Panc1 (cell line): ENCODE results near the gene TBXT. TPM values are rescaled to one million over a fixed set of nuclear protein-coding genes. Genes with fewer than 3 reads are reported as not detected.

ENCODE experiments used
- ATAC-seq: fragments of 200-7000 bp; cut with Tn5 transposase; 2 replicates; pipeline ENCODE4 v1.9.1; 2020; ENCODE audit warnings: mild to moderate bottlenecking, moderate library complexity
- Bru-seq: library from RNA; stranded (reverse); fragments of 400-500 nt; gene quantifications from one replicate; lab custom pipeline; 2021; lab: Mats Ljungman, UMichigan
- BruChase-seq, 2 experiments: library from RNA; stranded (reverse); fragments of 400-500 nt; gene quantifications; one replicate each; lab custom pipeline; 2021; lab: Mats Ljungman, UMichigan
- BruUV-seq: library from RNA; stranded (reverse); fragments of 400-500 nt; replicated peaks from 2 replicates; lab custom pipeline; 2021; lab: Mats Ljungman, UMichigan
- CTCF ChIA-PET: fragments of 300-600 bp; sonication (Branson Sonifier 250); formaldehyde crosslinking; loops from one replicate; lab custom pipeline; 2022; ENCODE audit warnings: antibody characterized with exemption; lab: Charles Lee
- POLR2A ChIA-PET: fragments of 300-600 bp; sonication (Branson Sonifier 250); formaldehyde crosslinking; loops from one replicate; lab custom pipeline; 2022; ENCODE audit warnings: antibody characterized with exemption; lab: Charles Lee
- DNase-seq: peaks from one replicate; pipeline ENCODE4 v3.0.0-alpha.2; 2010; ENCODE audit warnings: low read depth, low spot score
- H3K27ac ChIP-seq: 2 replicates; pipeline ENCODE4 v1.5.1; 2011; ENCODE audit warnings: mild to moderate bottlenecking, low read length, inconsistent platforms
- H3K27me3 ChIP-seq: fragments of 200-500 bp; sonication (Bioruptor generic); 2 replicates; pipeline ENCODE4 v1.6.0; 2014; ENCODE audit warnings: low read length, inconsistent platforms; ENCODE audit not compliant: control insufficient read depth, insufficient read depth
- H3K36me3 ChIP-seq: fragments of 200-500 bp; sonication (Bioruptor generic); 2 replicates; pipeline ENCODE4 v1.5.1; 2014; ENCODE audit warnings: inconsistent platforms, mild to moderate bottlenecking, low read length, moderate library complexity; ENCODE audit not compliant: control insufficient read depth, insufficient read depth
- H3K4me1 ChIP-seq: 2 replicates; pipeline ENCODE4 v1.5.1; 2011; ENCODE audit warnings: inconsistent platforms, mild to moderate bottlenecking, low read length, moderate library complexity; ENCODE audit not compliant: control insufficient read depth, insufficient read depth
- H3K4me3 ChIP-seq, 2 experiments: 2 replicates each; pipeline ENCODE4 v1.5.1; 2011 to 2012; ENCODE audit warnings: low read depth in 2 of 2, low read length in 2 of 2, mild to moderate bottlenecking in 2 of 2, inconsistent platforms in 1 of 2, moderate library complexity in 1 of 2
- H3K9me3 ChIP-seq: fragments of 200-500 bp; sonication (Bioruptor generic); 2 replicates; pipeline ENCODE4 v1.5.1; 2014; ENCODE audit warnings: low read depth, mild to moderate bottlenecking, inconsistent platforms, low read length, moderate library complexity; ENCODE audit not compliant: control insufficient read depth, insufficient read depth
- POLR2AphosphoS5 ChIP-seq: IDR thresholded peaks from 2 replicates; pipeline ENCODE4 v1.6.1; 2012; ENCODE audit warnings: mild to moderate bottlenecking, low read depth, low read length, moderate library complexity
- SIN3A ChIP-seq: IDR thresholded peaks from 2 replicates; pipeline ENCODE4 v1.6.1; 2012; ENCODE audit warnings: low read depth, mild to moderate bottlenecking, low read length, moderate library complexity, borderline replicate concordance; ENCODE audit not compliant: insufficient read depth
- TCF7L2 ChIP-seq: IDR thresholded peaks from 2 replicates; pipeline ENCODE4 v1.6.1; 2011; ENCODE audit warnings: mild to moderate bottlenecking, low read depth, low read length, inconsistent platforms
- in situ Hi-C: cut with HindIII; loops from 2 replicates; pipeline ENCODE4 v1.10.0; 2016; ENCODE audit warnings: low sequenced_read_pairs, low pct_unique_long_range_greater_than_20kb
- intact Hi-C: fragments of 100-400 bp; cut with micrococcal nuclease; formaldehyde crosslinking; loops from one replicate; pipeline ENCODE4 v1.10.0; 2022; ENCODE audit not compliant: unreplicated experiment
- long read RNA-seq: library from polyadenylated mRNA; unstranded; transcript quantifications from one replicate; pipeline ENCODE4 v2.0.0, GENCODE V29; 2021; ENCODE audit not compliant: unreplicated experiment
- polyA plus RNA-seq: library from polyadenylated mRNA; unstranded; fragments of >200 nt; gene quantifications from one replicate; pipeline ENCODE4 v1.2.1, GENCODE V29; 2012; ENCODE audit warnings: missing spikeins; ENCODE audit not compliant: insufficient read length
- total RNA-seq: library from RNA; stranded (reverse); gene quantifications from one replicate; pipeline ENCODE4 v1.2.1, GENCODE V29; 2021; ENCODE audit not compliant: unreplicated experiment
- TF ChIP-seq, protein P1 (sequence below): fragments of 450-650 bp; IDR thresholded peaks from 2 replicates; pipeline ENCODE4 v1.5.1; 2017; ENCODE audit warnings: mild to moderate bottlenecking
- TF ChIP-seq, protein P2 (sequence below), 2 experiments: IDR thresholded peaks; 2 replicates each; pipeline ENCODE4 v1.6.1; 2011 to 2012; ENCODE audit warnings: low read depth in 2 of 2, control low read depth in 1 of 2, low read length in 1 of 2, mild to moderate bottlenecking in 1 of 2, moderate library complexity in 1 of 2; ENCODE audit not compliant: insufficient read depth in 1 of 2

The TBXT gene, protein sequence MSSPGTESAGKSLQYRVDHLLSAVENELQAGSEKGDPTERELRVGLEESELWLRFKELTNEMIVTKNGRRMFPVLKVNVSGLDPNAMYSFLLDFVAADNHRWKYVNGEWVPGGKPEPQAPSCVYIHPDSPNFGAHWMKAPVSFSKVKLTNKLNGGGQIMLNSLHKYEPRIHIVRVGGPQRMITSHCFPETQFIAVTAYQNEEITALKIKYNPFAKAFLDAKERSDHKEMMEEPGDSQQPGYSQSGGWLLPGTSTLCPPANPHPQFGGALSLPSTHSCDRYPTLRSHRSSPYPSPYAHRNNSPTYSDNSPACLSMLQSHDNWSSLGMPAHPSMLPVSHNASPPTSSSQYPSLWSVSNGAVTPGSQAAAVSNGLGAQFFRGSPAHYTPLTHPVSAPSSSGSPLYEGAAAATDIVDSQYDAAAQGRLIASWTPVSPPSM
- total RNA-seq: not detected
- polyA plus RNA-seq: not detected
- not detected for Bru-seq, nascent RNA
- not detected for BruChase-seq, experiment 1, labeled RNA remaining after a 2-hour chase
- percentile 8 among the genes with signal in this experiment for BruChase-seq, experiment 2, labeled RNA remaining after a 6-hour chase
- long read RNA-seq: 0 reads

DNA sequence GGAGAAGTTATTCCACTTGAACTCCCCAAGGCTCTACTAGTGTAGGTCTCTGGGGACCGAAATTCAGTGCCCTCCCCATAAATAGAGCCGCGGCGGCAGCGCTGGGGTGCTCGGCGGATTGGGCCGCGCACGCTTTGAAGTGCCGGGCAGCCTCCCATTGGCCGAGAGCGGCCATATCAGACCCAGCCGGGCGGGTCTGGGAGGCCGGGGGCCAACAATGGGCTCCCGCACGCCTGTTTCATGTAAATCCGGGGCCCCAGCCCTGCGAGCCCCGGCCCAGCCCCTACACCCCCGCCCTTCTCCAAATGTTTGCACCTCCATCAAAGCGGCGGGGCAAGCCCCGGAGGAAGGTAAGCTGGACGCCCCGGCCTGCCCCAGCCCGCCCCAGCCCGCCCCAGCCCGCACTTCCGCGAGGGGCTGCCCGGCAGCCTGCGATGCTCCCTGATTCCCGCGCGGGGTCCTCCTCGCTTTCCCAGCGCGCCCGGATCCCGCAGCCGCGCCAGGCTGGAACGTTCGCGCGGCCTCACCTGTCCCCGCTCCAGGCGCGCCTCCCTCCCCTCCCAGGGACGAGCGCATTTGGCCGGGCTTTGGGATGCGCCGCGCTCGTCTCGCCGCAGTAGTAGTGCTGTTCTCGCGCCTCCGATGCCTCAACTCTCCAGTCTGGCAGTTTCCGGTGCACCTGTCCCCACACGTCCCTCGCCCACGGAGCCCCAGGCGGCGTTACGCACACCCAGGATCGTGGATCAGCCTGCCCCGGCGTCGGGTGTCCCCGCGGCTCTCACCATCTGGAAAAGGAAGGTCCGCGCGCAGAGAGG is at the start of gene TBXT:
Gene TBXT, minus strand, starts transcription at position 51 of the 815 bp plus-strand sequence. CDS start 260 bp downstream, outside the sequence.
- in situ Hi-C loops: no loop called here
- ATAC-seq: no peak
- TF ChIP-seq POLR2AphosphoS5 (no peak), TCF7L2 (no peak), SIN3A (no peak)
- TF ChIP-seq, protein P1, sequence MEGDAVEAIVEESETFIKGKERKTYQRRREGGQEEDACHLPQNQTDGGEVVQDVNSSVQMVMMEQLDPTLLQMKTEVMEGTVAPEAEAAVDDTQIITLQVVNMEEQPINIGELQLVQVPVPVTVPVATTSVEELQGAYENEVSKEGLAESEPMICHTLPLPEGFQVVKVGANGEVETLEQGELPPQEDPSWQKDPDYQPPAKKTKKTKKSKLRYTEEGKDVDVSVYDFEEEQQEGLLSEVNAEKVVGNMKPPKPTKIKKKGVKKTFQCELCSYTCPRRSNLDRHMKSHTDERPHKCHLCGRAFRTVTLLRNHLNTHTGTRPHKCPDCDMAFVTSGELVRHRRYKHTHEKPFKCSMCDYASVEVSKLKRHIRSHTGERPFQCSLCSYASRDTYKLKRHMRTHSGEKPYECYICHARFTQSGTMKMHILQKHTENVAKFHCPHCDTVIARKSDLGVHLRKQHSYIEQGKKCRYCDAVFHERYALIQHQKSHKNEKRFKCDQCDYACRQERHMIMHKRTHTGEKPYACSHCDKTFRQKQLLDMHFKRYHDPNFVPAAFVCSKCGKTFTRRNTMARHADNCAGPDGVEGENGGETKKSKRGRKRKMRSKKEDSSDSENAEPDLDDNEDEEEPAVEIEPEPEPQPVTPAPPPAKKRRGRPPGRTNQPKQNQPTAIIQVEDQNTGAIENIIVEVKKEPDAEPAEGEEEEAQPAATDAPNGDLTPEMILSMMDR: no peak
- TF ChIP-seq, protein P2, sequence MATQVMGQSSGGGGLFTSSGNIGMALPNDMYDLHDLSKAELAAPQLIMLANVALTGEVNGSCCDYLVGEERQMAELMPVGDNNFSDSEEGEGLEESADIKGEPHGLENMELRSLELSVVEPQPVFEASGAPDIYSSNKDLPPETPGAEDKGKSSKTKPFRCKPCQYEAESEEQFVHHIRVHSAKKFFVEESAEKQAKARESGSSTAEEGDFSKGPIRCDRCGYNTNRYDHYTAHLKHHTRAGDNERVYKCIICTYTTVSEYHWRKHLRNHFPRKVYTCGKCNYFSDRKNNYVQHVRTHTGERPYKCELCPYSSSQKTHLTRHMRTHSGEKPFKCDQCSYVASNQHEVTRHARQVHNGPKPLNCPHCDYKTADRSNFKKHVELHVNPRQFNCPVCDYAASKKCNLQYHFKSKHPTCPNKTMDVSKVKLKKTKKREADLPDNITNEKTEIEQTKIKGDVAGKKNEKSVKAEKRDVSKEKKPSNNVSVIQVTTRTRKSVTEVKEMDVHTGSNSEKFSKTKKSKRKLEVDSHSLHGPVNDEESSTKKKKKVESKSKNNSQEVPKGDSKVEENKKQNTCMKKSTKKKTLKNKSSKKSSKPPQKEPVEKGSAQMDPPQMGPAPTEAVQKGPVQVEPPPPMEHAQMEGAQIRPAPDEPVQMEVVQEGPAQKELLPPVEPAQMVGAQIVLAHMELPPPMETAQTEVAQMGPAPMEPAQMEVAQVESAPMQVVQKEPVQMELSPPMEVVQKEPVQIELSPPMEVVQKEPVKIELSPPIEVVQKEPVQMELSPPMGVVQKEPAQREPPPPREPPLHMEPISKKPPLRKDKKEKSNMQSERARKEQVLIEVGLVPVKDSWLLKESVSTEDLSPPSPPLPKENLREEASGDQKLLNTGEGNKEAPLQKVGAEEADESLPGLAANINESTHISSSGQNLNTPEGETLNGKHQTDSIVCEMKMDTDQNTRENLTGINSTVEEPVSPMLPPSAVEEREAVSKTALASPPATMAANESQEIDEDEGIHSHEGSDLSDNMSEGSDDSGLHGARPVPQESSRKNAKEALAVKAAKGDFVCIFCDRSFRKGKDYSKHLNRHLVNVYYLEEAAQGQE (IDR thresholded peaks at IDR 0.05; ENCODE audit: insufficient read depth in 1 of 2, low read depth in 2 of 2, low read length in 1 of 2): no peak
- Histone ChIP-seq H3K4me1 (no peaks in the 10 kb centered on the region), H3K27ac (no peak within 1 kb of the TSS), H3K4me3 (no peak within 1 kb of the TSS), H3K36me3 (no peaks in the 10 kb centered on the region), H3K27me3 (peaks cover 31% of the 10 kb centered on the region), H3K9me3 (no peaks in the 10 kb centered on the region)
- BruUV-seq: no TSS peak
- DNase-seq: no peak
- POLR2A ChIA-PET: no interaction called here
- CTCF ChIA-PET: no interaction called here
- intact Hi-C loops: no loop called here

DNA sequence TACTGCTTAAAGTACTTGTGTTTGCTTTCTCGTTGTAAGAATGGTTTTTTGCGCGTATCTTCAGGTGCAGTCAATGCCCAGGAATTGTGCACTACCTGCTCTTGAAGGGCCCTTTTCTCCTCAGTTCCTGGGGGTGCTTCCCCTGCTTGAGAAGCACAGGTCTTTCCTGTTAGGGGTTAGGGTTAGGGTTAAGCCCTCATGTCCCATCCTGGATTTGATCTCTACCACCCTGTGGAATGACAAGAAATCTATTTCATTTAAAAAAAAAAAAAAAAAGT is 39.6 kb upstream of the TBXT start:
- in situ Hi-C loops: no loop called here
- DNase-seq (no peak), ATAC-seq (no peak)
- Histone ChIP-seq H3K9me3 (no peaks in the 10 kb centered on the region), H3K36me3 (no peaks in the 10 kb centered on the region), H3K27me3 (peaks cover 3% of the 10 kb centered on the region; the same call in 1 of the 2 replicates), H3K4me3 (no peak overlapping the region), H3K27ac (no peak overlapping the region), H3K4me1 (no peaks in the 10 kb centered on the region)
- BruUV-seq: no TSS peak
- TF ChIP-seq, protein P1: no peak
- TF ChIP-seq POLR2AphosphoS5 (no peak), TCF7L2 (no peak), SIN3A (no peak)
- TF ChIP-seq, protein P2 (IDR thresholded peaks at IDR 0.05; ENCODE audit: insufficient read depth in 1 of 2, low read depth in 2 of 2, low read length in 1 of 2): no peak
- ChIA-PET POLR2A (interaction anchor here (0.6 kb wide), 1 partner anchor 701 kb away, joined by 20 read pairs; no protein-coding TSS in a partner anchor), CTCF (no interaction called here)
- intact Hi-C loops: no loop called here
